ENCODE results near the gene GPD1. TPM values are rescaled to one million over a fixed set of nuclear protein-coding genes. Genes with fewer than 3 reads are reported as not detected.
"Not testable (repeated sequence)": the region's sequence is repeated elsewhere in the genome, so short reads cannot be mapped to it uniquely, and the experiment has no call there.

GPD1 gene
- total RNA-seq, 4 donors from 2014 or later: 5.1 to 10.6 (median 7.1) TPM

GRCh38 chr12:50149311-50149710 lies 45.5 kb downstream of the GPD1 start:
- Histone ChIP-seq H3K27ac (no peak overlapping the region), H3K27me3 (no peaks in the 10 kb centered on the region), H3K9me3 (no peaks in the 10 kb centered on the region), H3K4me3 (replicated peaks in 1 of 3) (no peak overlapping the region), H3K36me3 (no peaks in the 10 kb centered on the region), H3K4me1 (peaks cover 11 to 14% of the 10 kb centered on the region in 2 donors)
- 78 to 85% methylated on average over 3 of the region's 3 CpGs for WGBS, 2 donors
- TF ChIP-seq POLR2A (IDR thresholded peaks at IDR 0.05) (no peak), CTCF (IDR thresholded peaks at IDR 0.05) (no peak)
- DNase-seq: no peak
- intact Hi-C loops (cut with DNase I): no loop called here

DNA sequence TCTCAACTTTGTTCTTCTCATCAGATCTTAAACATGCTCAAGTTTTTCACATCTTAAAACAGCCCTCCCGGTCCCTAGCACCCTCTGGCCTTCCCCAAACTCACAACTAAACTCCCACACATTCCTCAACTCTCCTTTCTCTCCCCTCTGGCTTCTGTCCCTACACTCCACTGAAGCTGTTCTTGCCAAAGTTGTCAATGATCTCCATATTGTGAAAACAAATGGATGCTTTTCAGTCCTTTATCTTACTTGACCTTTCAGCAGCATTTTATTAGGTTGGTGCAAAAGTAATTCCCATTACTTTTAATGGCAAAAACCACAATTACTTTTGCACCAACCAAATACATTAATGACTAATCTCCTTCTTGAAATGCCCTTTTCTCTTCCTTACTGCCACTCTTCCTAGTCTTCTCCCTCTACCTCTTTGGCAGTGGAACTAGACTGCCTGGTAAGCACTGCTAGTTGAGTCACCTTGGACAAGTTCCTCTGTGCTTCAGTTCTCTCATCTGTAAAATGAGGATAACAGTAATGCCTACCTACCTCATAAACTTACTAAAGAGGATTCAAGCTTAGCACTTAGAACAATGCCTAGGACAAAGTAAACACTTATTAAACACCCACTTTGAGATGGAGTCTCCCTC lies 47.4 kb downstream of the GPD1 start:
- no peaks in the 10 kb centered on the region for H3K9me3 ChIP-seq
- H3K4me3 ChIP-seq (replicated peaks in 1 of 3): no peak overlapping the region
- H3K27me3 ChIP-seq: no peaks in the 10 kb centered on the region
- no peak for TF ChIP-seq CTCF (IDR thresholded peaks at IDR 0.05)
- no peak for TF ChIP-seq POLR2A (IDR thresholded peaks at IDR 0.05)
- 34 to 49% methylated on average over 1 of the region's 1 CpG for WGBS, 2 donors
- intact Hi-C loops (cut with DNase I): no loop called here
- peaks cover 11 to 14% of the 10 kb centered on the region in 2 donors for H3K4me1 ChIP-seq
- H3K27ac ChIP-seq: no peak overlapping the region
- no peak for DNase-seq
- H3K36me3 ChIP-seq: no peaks in the 10 kb centered on the region

- H3K27me3 ChIP-seq; DNase-seq; intact Hi-C loops (cut with DNase I); H3K27ac ChIP-seq; H3K9me3 ChIP-seq; H3K4me3 ChIP-seq (replicated peaks in 1 of 3); H3K36me3 ChIP-seq: not testable (repeated sequence)
- H3K4me1 ChIP-seq: peaks cover 11 to 14% of the 10 kb centered on the region in 2 donors
- WGBS, 2 donors: 84 to 91% methylated on average over 5 of the region's 5 CpGs
Observed at GRCh38 chr12:50154947-50155346, 51.1 kb downstream of the GPD1 start.

- no peak overlapping the region for H3K4me3 ChIP-seq (replicated peaks in 1 of 3)
- no peaks in the 10 kb centered on the region for H3K36me3 ChIP-seq
- no peaks in the 10 kb centered on the region for H3K27me3 ChIP-seq
- no peaks in the 10 kb centered on the region for H3K9me3 ChIP-seq
- H3K27ac ChIP-seq: no peak overlapping the region
- no peak for DNase-seq
- peaks cover under 1 to 1% of the 10 kb centered on the region in 2 donors for H3K4me1 ChIP-seq
- intact Hi-C loops (cut with DNase I): no loop called here
- no peak for TF ChIP-seq CTCF (IDR thresholded peaks at IDR 0.05)
Observed at GRCh38 chr12:50156641-50157040, 52.8 kb downstream of the GPD1 start.

DNA sequence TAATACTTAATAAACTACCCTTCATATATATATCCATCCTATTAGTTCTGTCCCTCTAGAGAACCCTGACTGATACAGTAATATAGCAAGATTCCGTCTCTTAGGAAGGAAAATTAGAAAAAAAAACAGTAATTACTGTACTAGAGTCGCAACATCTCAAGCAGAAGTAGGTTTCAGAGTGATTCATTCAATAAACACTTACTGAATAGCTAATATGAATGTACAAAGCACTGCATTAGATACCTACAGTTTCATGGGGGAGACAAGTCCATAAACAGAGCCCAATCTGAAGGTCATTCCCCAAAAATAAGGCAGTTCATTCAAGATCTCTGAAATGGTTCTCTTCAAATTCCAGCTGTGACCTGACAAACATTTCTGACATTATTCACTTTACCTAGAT lies 53.5 kb downstream of the GPD1 start:
- no peaks in the 10 kb centered on the region for H3K36me3 ChIP-seq
- H3K9me3 ChIP-seq: no peaks in the 10 kb centered on the region
- H3K4me3 ChIP-seq (replicated peaks in 1 of 3): no peak overlapping the region
- no peaks in the 10 kb centered on the region for H3K4me1 ChIP-seq
- no peak overlapping the region for H3K27ac ChIP-seq
- TF ChIP-seq POLR2A (IDR thresholded peaks at IDR 0.05) (no peak), CTCF (IDR thresholded peaks at IDR 0.05) (no peak)
- H3K27me3 ChIP-seq: no peaks in the 10 kb centered on the region
- no peak for DNase-seq
- intact Hi-C loops (cut with DNase I): no loop called here
- WGBS, 2 donors: 95 to 96% methylated on average over 2 of the region's 2 CpGs

- no peak overlapping the region for H3K4me3 ChIP-seq (replicated peaks in 1 of 3)
- DNase-seq: no peak
- no peaks in the 10 kb centered on the region for H3K36me3 ChIP-seq
- TF ChIP-seq CTCF (IDR thresholded peaks at IDR 0.05) (no peak), POLR2A (IDR thresholded peaks at IDR 0.05) (no peak)
- H3K9me3 ChIP-seq: no peaks in the 10 kb centered on the region
- H3K27ac ChIP-seq: no peak overlapping the region
- intact Hi-C loops (cut with DNase I): no loop called here
- H3K27me3 ChIP-seq: no peaks in the 10 kb centered on the region
- H3K4me1 ChIP-seq: peaks cover 0 to 2% of the 10 kb centered on the region in 2 donors
Observed at GRCh38 chr12:50160643-50161042, 56.8 kb downstream of the GPD1 start.
